GM15510 (cell line): Measurements from ENCODE around the gene SLC16A7.

ENCODE experiments used
- POLR2A ChIP-seq: IDR thresholded peaks from 3 replicates; pipeline ENCODE4 v1.6.1; 2011; ENCODE audit warnings: borderline replicate concordance; ENCODE audit not compliant: insufficient read length; ENCODE audit errors: extremely low read depth

The SLC16A7 gene

GRCh38 chr12:59820594-59821011 is 224.8 kb downstream of the SLC16A7 start:
- TF ChIP-seq POLR2A, result no peak

- TF ChIP-seq POLR2A, result no peak
Measured at GRCh38 chr12:59823567-59823966, 227.7 kb downstream of the SLC16A7 start.

- no peak for TF ChIP-seq POLR2A
Measured at GRCh38 chr12:59827767-59828166, 231.9 kb downstream of the SLC16A7 start.

GRCh38 chr12:59828521-59828920 is 232.7 kb downstream of the SLC16A7 start:
- TF ChIP-seq POLR2A, result no peak

GRCh38 chr12:59833408-59833807 is 237.6 kb downstream of the SLC16A7 start:
- no peak for TF ChIP-seq POLR2A

GRCh38 chr12:59834659-59835474 is 239.0 kb downstream of the SLC16A7 start:
- TF ChIP-seq POLR2A, result no peak
